GM18861 (cell line): ENCODE results near the gene CCNE1.

Experiments
- ATAC-seq: cut with Tn5 transposase; IDR thresholded peaks from one replicate; pipeline ENCODE4 v1.9.1; 2021; ENCODE audit not compliant: unreplicated experiment

The CCNE1 gene

DNA sequence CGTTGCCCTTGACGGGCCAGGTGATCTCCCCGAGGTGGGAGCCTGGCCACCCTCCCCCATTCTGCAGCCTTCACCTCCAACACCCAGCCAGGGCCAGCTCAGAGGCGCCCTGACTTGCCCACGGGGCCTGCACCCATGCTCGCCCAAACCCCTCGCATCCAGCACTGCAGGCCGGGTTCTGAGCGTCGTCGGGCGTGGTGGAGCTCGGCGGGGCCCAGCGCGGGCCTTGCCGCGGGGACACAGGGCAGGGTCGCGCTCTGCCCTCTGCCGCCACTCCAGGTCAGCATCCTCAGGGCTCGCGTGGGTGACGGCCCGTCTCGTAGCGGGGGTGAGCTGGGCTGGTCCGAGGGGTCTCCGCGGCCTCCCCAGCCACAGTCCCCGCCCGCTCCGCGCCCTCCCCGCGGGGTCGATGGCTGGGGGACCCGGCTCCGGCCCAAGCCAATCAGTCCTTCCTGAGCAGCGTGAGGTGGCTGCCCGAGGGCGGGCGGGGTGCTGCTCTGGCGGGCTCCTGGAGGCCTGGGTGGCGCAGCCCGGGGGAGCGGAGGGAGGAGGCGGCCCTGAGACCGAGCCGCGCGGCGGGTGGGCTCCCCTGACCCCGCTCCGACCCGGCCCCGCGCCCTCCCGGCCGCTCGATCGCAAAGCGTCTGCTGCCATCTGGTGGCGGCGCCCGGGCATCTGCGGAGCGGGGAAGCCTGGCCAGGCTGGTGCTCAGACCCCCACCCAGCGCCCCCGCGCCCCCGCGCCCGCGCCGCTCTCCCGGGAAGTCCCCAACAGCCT, 61.4 kb downstream of the CCNE1 start:
- no peak for ATAC-seq
